HepG2 (cell line): Measurements from ENCODE around the gene SYNGR2. TPM values are rescaled to one million over a fixed set of nuclear protein-coding genes. Genes with fewer than 3 reads are reported as not detected.

Source experiments
- ATAC-seq: fragments of 200-7000 bp; cut with Tn5 transposase; 3 replicates; pipeline ENCODE4 v1.9.1; 2020; ENCODE audit warnings: mild to moderate bottlenecking, moderate library complexity
- BruUV-seq: library from RNA; stranded (reverse); fragments of 400-500 nt; replicated peaks from 2 replicates; lab custom pipeline; 2021; lab: Mats Ljungman, UMichigan
- CTCF ChIA-PET: fragments of 300-600 bp; formaldehyde crosslinking; extraction: SDS; loops from one replicate; lab custom pipeline; 2021; ENCODE audit warnings: low total read pairs, inconsistent platforms, low intra/inter-chr PET ratio; lab: Yijun Ruan, JAX
- POLR2A ChIA-PET: fragments of 350-600 bp; sonication (Branson Sonifier 250); formaldehyde crosslinking; loops from one replicate; lab custom pipeline; 2020; ENCODE audit warnings: antibody characterized with exemption, inconsistent platforms; lab: Yijun Ruan, JAX
- DNase-seq: peaks from one replicate; pipeline ENCODE4 v3.0.0-alpha.2; 2015; ENCODE audit warnings: low spot score
- FAIRE-seq: peaks from 3 replicates; lab custom pipeline; 2011; peaks lifted over from hg19 to GRCh38; lab: Jason Lieb, UNC
- H2AFZ ChIP-seq: one replicate; pipeline ENCODE4 v1.6.1; 2011; ENCODE audit warnings: low read length, inconsistent platforms
- H3K27ac ChIP-seq: fragments of 300-600 bp; 3 replicates; pipeline ENCODE4 v1.8.0; 2011; ENCODE audit warnings: mixed run types, mild to moderate bottlenecking, mixed read lengths, low read length, inconsistent platforms; ENCODE audit not compliant: insufficient read depth; ENCODE audit errors: extremely low read length
- H3K27me3 ChIP-seq, 2 experiments: fragments of 200-600 bp in 1 of 2; 2 replicates in 1 of 2; 3 replicates in 1 of 2; pipeline versions ENCODE4 v1.6.0 to v1.8.0; 2011; ENCODE audit warnings: low read length in 2 of 2, mild to moderate bottlenecking in 2 of 2, moderate library complexity in 2 of 2, inconsistent platforms in 1 of 2; ENCODE audit not compliant: insufficient read depth in 2 of 2, control insufficient read depth in 1 of 2
- H3K36me3 ChIP-seq, 2 experiments: fragments of 200-600 bp in 1 of 2; replicated peaks in 1 of 2; 2 replicates in 1 of 2; 3 replicates in 1 of 2; pipeline versions ENCODE4 v1.5.1 to v1.8.0; 2011; ENCODE audit warnings: low read length in 2 of 2, inconsistent platforms in 1 of 2; ENCODE audit not compliant: insufficient read depth in 2 of 2, control insufficient read depth in 1 of 2
- H3K4me1 ChIP-seq: 2 replicates; pipeline ENCODE4 v1.5.1; 2012; ENCODE audit warnings: low read length, inconsistent platforms; ENCODE audit not compliant: insufficient read depth
- H3K4me2 ChIP-seq: 2 replicates; pipeline ENCODE4 v1.6.0; 2011; ENCODE audit warnings: low read depth, low read length, inconsistent platforms
- H3K4me3 ChIP-seq, 3 experiments: fragments of 200-600 bp in 1 of 3; sonication (generic), shearing (Covaris generic) in 1 of 3; replicated peaks in 1 of 3; 2 replicates each; pipeline ENCODE4 v1.5.1; 2011 to 2016; ENCODE audit warnings: low read length in 3 of 3, inconsistent platforms in 2 of 3, low read depth in 2 of 3, mild to moderate bottlenecking in 2 of 3, control low read depth in 1 of 3, mixed read lengths in 1 of 3; ENCODE audit not compliant: insufficient read depth in 1 of 3
- H3K79me2 ChIP-seq: one replicate; pipeline ENCODE4 v1.6.1; 2011; ENCODE audit warnings: low read length, inconsistent platforms; ENCODE audit not compliant: insufficient read depth
- H3K9ac ChIP-seq: 2 replicates; pipeline ENCODE4 v1.6.0; 2011; ENCODE audit warnings: mild to moderate bottlenecking, low read depth, low read length, inconsistent platforms; ENCODE audit not compliant: insufficient read depth
- H3K9me3 ChIP-seq: 2 replicates; pipeline ENCODE4 v1.5.1; 2012; ENCODE audit warnings: mild to moderate bottlenecking, low read length
- H4K20me1 ChIP-seq: 2 replicates; pipeline ENCODE4 v1.6.0; 2011; ENCODE audit warnings: inconsistent platforms, mild to moderate bottlenecking, low read length, moderate library complexity; ENCODE audit not compliant: insufficient read depth
- CBX1 ChIP-seq: IDR thresholded peaks from one replicate; pipeline ENCODE4 v1.6.1; 2016; ENCODE audit warnings: antibody characterized with exemption, low read depth
- ELK4 ChIP-seq: sonication (generic); formaldehyde crosslinking; IDR thresholded peaks from 2 replicates; pipeline ENCODE4 v1.9.0; 2021; ENCODE audit warnings: missing genetic modification reagents, borderline replicate concordance
- KLF15 ChIP-seq: sonication (generic); formaldehyde crosslinking; IDR thresholded peaks from 2 replicates; pipeline ENCODE4 v1.8.1; 2023; ENCODE audit warnings: borderline replicate concordance, mild to moderate bottlenecking, inconsistent platforms, missing genetic modification reagents, mixed read lengths
- KMT2A ChIP-seq: sonication (generic); formaldehyde crosslinking; IDR thresholded peaks from 2 replicates; pipeline ENCODE4 v1.4.0; 2020; ENCODE audit warnings: missing genetic modification reagents
- MTA1 ChIP-seq: sonication (generic); formaldehyde crosslinking; IDR thresholded peaks from 2 replicates; pipeline ENCODE4 v1.4.0; 2020; ENCODE audit warnings: missing genetic modification reagents, mild to moderate bottlenecking, borderline replicate concordance
- NR2F2 ChIP-seq: IDR thresholded peaks from 2 replicates; pipeline ENCODE4 v1.6.1; 2012; ENCODE audit warnings: low read depth, inconsistent platforms, borderline replicate concordance
- PLRG1 ChIP-seq: fragments of 450-650 bp; conservative IDR thresholded peaks from 2 replicates; pipeline ENCODE4 v1.6.1; 2016
- POLR2A ChIP-seq, 2 experiments: IDR thresholded peaks; 2 replicates each; pipeline ENCODE4 v1.6.1; 2011; ENCODE audit warnings: low read depth in 2 of 2, low read length in 2 of 2, mild to moderate bottlenecking in 1 of 2, moderate library complexity in 1 of 2; ENCODE audit not compliant: insufficient read depth in 1 of 2
- POLR2AphosphoS2 ChIP-seq: IDR thresholded peaks from 2 replicates; pipeline ENCODE4 v1.6.1; 2011; ENCODE audit warnings: low read depth, low read length, improper control_type of control experiment
- RARA ChIP-seq: IDR thresholded peaks from 2 replicates; pipeline ENCODE4 v1.6.1; 2016; ENCODE audit warnings: missing genetic modification reagents, missing compliant biosample characterization
- SP2 ChIP-seq: sonication (generic); formaldehyde crosslinking; IDR thresholded peaks from 2 replicates; pipeline ENCODE4 v1.5.1; 2020; ENCODE audit warnings: mild to moderate bottlenecking, missing genetic modification reagents
- ZBED4 ChIP-seq: sonication (generic); formaldehyde crosslinking; IDR thresholded peaks from 2 replicates; pipeline ENCODE4 v1.4.0; 2020; ENCODE audit warnings: missing genetic modification reagents, borderline replicate concordance
- ZKSCAN8 ChIP-seq: IDR thresholded peaks from 2 replicates; pipeline ENCODE4 v1.6.1; 2016; ENCODE audit warnings: borderline replicate concordance, missing genetic modification reagents, missing compliant biosample characterization
- ZNF12 ChIP-seq: sonication (generic); formaldehyde crosslinking; IDR thresholded peaks from 2 replicates; pipeline ENCODE4 v1.5.0; 2020; ENCODE audit warnings: missing genetic modification reagents
- ZNF317 ChIP-seq: sonication (generic); formaldehyde crosslinking; IDR thresholded peaks from 2 replicates; pipeline ENCODE4 v1.5.0; 2020; ENCODE audit warnings: mild to moderate bottlenecking, missing genetic modification reagents
- ZNF570 ChIP-seq: sonication (generic); formaldehyde crosslinking; IDR thresholded peaks from 2 replicates; pipeline ENCODE4 v1.4.0; 2020; ENCODE audit warnings: mild to moderate bottlenecking, missing genetic modification reagents, borderline replicate concordance
- ZNF703 ChIP-seq: sonication (generic); formaldehyde crosslinking; IDR thresholded peaks from 2 replicates; pipeline ENCODE4 v1.5.1; 2020; ENCODE audit warnings: missing genetic modification reagents, mild to moderate bottlenecking, moderate library complexity, borderline replicate concordance
- ZSCAN20 ChIP-seq: sonication (generic); formaldehyde crosslinking; IDR thresholded peaks from 2 replicates; pipeline ENCODE4 v1.4.0; 2020; ENCODE audit warnings: missing genetic modification reagents, mild to moderate bottlenecking, borderline replicate concordance
- ZSCAN25 ChIP-seq: sonication (generic); formaldehyde crosslinking; IDR thresholded peaks from 2 replicates; pipeline ENCODE4 v1.8.0; 2022; ENCODE audit warnings: mild to moderate bottlenecking, missing genetic modification reagents
- WGBS: methylation state at CpG from one replicate; pipeline ENCODE4 v1.1.6; 2017; ENCODE audit warnings: low lambda C conversion rate; 5-methylcytosine and 5-hydroxymethylcytosine counted together
- in situ Hi-C: cut with HindIII; loops from 2 replicates; pipeline ENCODE4 v1.10.0; 2017; ENCODE audit warnings: low pct_unique_long_range_greater_than_20kb; ENCODE audit not compliant: extremely low pct_ligation_motif_present
- intact Hi-C: fragments of 100-400 bp; cut with micrococcal nuclease; formaldehyde crosslinking; loops from one replicate; pipeline ENCODE4 v1.10.0; 2022; ENCODE audit not compliant: unreplicated experiment
- polyA plus RNA-seq, 8 experiments: library from polyadenylated mRNA; depleted of rRNA in 3 of 8; stranded (reverse) in 7 of 8; unstranded in 1 of 8; fragments of >200 nt; fragmentation: Illumina TruSeq in 4 of 8; extraction: Trizol in 4 of 8; gene quantifications; 2 replicates each; pipeline versions ENCODE4 v1.2.1 to v1.2.3, GENCODE V29; 2011 to 2016; ENCODE audit warnings: low read depth in 4 of 8, missing spikeins in 1 of 8, mixed read lengths in 1 of 8; ENCODE audit not compliant: insufficient read depth in 1 of 8
- total RNA-seq, 5 experiments: library from RNA; depleted of rRNA; stranded (reverse); fragments of >200 nt; fragmentation: Illumina TruSeq; extraction: Trizol; gene quantifications; 2 replicates each; pipeline ENCODE4 v1.2.3, GENCODE V29; 2016; ENCODE audit warnings: low read depth in 1 of 5

SYNGR2 gene
- total and polyA plus RNA-seq, 2 of the 13 experiments (the other 11 are each of a cell fraction or from before 2014, with no cell fraction given), result 46.7 to 170 TPM

- no peak for TF ChIP-seq ZBED4
- no peak for TF ChIP-seq ZNF317 (CRISPR knock-in tag)
- TF ChIP-seq ZSCAN20 (CRISPR knock-in tag), result no peak
- no peak for TF ChIP-seq CBX1
These were observed 4.1 kb downstream of the SYNGR2 start (continued) for GRCh38 chr17:78172249-78173051.

- Histone ChIP-seq H3K27me3 (no peaks in the 10 kb centered on the region), H3K9ac (no peak overlapping the region), H3K4me1 (peaks cover 38% of the 10 kb centered on the region), H4K20me1 (peaks cover 5% of the 10 kb centered on the region; the same call in 1 of the 2 replicates), H3K36me3 (peaks cover 11 to 43% of the 10 kb centered on the region in 2 experiments), H3K27ac (no peak overlapping the region), H3K4me2 (no peak overlapping the region), H3K9me3 (no peaks in the 10 kb centered on the region), H2AFZ (no peak overlapping the region), H3K79me2 (peaks cover 8% of the 10 kb centered on the region), H3K4me3 (no peak overlapping the region)
- 88% methylated on average over 11 of the region's 11 CpGs for WGBS
- FAIRE-seq (no peak), DNase-seq (no peak), ATAC-seq (no peak)
- in situ Hi-C loops (no loop called here), intact Hi-C loops (no loop called here)
- no TSS peak for BruUV-seq
- POLR2A ChIA-PET, result interaction anchor here (0.8 kb wide), 1 partner anchor 15 kb away, joined by 4 read pairs; no protein-coding TSS in a partner anchor
- CTCF ChIA-PET, result no interaction called here
- TF ChIP-seq KMT2A (CRISPR knock-in tag) (no peak), ZNF12 (CRISPR knock-in tag) (no peak), POLR2AphosphoS2 (peak; percentile 46; the same call in 1 of the 2 replicates), ZKSCAN8 (no peak), ZNF703 (CRISPR knock-in tag) (no peak), PLRG1 (no peak), POLR2A (IDR thresholded peaks at IDR 0.05; ENCODE audit: insufficient read depth in 1 of 2, low read depth in 2 of 2, low read length in 2 of 2) (peak in 1 of 2 experiments; percentile 22; a peak in 3 of 4 replicates), ZSCAN25 (CRISPR knock-in tag) (no peak), NR2F2 (no peak), RARA (CRISPR knock-in tag) (no peak), ELK4 (CRISPR knock-in tag) (no peak), SP2 (CRISPR knock-in tag) (no peak), KLF15 (CRISPR knock-in tag) (no peak), MTA1 (CRISPR knock-in tag) (no peak), ZNF570 (CRISPR knock-in tag) (no peak)
These were observed 4.8 kb downstream of the SYNGR2 start for GRCh38 chr17:78173097-78173715.
